ENCODE results near the gene MDM1.

Gene MDM1

DNA sequence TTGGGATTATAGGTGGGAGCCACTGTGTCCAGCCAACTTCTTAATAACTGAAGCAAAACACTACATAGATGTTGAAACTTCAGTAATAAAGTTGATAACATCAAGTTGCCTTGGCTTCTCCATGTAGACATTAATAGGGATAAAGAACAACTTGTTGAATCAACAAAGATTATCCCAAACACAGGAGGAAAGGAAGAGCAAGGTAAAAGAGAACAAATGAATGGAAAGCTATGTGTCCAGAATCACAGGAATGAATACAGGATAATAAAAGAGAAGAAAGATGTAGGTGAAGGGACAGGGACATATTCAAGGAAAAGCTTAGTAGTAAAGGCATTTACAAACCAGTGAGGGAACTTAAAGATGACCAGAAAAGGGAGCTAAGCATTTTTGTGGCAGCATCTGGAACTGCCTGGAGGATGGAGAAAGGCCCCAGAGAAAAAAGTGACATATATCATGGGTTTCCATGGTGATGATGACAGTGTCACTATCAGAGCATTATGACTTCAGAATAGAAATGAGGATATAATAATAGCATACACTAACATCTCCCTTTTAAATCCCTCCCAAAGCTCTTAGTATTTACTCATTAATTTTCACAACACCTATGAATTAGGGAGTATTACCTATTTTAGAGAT, 24.0 kb upstream of the MDM1 start:
- peak; percentile 40 for DNase-seq

DNA sequence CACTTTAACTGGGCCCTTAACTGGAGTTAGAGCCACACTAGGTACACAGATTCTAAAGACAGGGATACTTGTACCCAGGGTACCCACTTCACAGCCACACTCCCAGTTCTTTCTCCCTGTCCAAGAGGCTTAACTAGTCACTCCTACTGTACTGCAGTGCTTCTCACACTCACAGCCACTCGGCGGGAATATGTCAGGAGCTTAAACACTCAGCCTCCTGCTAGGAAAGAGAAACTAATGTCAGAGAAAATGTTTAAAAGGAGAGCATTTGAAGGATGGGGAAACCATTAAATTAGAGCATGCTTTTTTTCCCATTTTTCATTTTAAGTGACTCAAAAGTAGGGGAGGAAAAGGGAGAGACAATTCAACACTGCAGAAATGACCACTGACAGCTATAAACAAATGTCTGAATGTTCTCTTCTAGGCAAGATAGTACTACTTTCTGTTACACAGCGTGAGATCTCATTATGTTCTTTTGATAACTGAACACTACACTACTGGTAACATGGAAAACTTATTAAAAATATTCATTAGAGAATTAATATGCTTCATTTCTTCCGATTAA, 22.9 kb upstream of the MDM1 start:
- no peak for DNase-seq

DNA sequence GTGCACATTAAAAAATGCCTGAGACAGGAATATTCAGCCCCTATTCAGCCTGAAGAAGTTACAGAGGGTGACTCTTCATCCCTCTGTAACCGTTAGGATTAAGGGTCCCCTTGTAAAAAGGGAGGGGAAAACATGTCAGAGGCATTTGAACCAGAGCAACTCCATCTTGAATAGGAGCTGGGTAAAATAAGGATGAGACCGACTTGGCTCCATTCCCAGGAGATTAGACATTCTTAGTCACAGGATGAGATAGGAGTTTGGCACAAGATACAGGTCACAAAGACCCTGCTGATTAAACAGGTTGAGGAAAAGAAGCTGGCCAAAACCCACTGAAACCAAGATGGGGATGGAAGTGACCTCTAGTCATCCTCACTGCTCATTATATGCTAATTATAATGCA, 19.9 kb upstream of the MDM1 start:
- DNase-seq, result peak; percentile 57

DNA sequence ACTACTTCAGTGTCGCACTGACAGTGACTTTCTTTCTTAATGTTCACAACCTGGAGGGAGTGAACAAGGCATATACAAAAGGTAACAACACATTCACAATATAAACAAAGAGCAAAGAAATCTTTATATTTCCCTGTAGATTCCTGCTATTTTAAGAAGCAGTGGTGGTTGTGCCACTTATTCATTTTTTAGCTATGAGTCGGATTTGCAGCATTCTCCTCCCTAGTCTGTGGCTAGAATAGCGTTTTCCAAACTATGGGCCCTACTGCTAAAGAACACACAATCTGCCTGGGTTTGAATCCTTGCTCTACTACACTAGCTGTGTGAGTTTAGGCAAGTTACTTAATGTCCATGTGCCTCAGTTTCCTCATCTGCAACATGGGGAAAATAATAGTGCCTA, 18.6 kb upstream of the MDM1 start:
- DNase-seq, result peak; percentile 77

DNA sequence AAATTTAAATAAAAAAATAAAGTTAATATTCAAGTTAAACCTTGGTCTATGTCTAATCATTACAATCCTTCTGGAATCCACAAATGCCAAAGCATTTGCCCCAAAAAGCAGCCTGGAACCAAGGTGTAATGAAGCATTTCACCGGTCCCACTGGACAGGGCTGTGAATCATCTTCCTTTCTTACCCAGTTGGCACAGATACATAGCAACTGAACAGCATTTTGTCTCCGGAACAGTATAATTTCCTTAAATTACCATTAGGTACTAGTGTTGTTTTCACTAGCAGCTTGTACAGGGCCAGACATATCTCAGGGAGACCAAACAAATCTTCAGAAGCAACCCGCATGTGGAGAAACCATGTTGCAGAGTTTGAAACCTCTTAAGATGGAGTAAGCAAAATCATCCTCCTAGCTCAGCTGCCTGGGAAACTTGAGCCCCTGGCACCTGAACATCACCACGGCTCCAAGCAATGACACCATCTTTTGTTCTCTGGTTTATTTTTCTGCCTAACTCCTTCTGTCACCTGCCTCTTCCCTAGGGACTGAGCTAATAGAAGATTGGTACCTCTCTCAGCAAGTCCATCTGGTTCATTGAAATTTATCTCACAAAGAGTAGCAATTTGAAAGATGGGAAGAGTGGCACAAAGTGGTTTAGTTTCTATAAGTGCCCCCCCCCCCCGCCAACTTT, 17.9 kb upstream of the MDM1 start:
- DNase-seq, result no peak

DNA sequence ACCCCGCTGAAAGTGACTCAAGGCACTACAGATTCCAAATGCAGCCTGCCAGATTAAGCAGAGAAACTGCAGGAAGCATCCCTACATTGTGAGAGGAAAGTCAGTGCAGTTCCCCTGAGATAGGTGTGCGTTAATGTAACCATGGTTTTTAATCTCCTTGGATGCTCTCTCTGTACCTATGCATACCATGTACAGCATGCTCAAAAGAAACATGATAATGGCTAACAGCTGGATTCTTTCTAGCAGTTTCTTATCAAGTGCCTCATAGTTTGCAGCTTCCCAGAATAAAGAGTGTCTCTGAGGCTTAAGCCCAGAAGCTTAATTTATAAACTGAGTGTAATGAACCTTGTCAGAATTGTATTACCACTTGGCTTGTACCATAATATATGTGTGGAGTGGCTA, 17.1 kb upstream of the MDM1 start:
- DNase-seq, result peak; percentile 25

DNA sequence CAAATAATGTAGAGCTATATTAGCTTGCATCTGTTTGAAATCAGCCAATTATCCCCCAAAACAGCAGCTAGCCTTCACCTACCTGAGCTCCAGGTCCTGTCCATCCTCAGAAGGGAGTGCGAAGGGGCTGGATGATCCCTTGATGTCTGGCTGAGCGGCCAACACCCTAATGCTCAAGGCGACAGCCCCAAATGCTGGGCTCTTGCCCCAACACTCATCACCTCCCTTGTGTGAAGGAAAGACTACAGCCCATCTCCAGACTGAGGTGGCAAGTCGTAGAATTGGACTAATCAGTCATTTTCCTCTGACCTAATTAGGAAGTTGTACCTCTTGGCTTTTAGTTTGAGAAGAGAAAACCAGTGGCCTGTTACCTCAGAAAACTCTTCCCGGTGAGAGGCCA, 16.3 kb upstream of the MDM1 start:
- no peak for DNase-seq

DNA sequence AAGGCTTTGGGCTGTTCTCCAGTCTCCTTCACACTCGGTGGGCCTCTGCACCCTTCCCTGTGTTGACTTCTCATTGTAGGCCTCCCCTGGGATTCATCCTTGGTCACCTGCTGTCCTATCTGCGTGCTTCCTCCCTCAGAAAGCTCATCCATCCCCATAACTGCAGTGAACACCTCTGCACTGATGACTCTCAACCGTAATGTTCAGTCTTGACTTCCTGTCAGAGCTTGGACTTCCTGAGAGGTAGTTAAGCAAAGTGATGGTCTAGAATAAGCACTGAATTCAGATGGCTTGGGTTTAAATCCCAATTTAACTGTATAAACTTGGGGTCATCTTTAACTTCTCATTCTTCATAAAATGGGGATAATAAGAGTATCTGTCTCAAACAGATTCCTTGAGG, 13.6 kb upstream of the MDM1 start:
- DNase-seq, result no peak

DNA sequence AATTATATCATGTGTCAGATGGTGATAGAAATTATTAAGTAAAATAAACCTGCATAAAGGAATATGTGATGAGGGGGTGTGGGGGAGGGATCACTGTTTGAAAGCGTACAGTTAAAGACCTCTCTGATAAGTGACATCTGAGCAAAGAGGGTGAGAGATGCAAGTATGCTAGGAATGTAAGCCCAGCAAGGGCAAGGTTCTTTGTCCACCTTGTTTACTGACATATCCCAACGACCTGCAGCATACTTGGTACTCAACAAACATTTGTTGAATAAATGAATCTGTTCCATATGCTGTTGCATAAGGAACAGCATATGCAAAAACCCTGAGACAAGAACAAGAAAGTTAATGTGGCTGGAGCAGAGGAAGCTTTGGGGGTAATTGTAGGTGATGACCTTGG, 12.0 kb upstream of the MDM1 start:
- DNase-seq, result no peak

DNA sequence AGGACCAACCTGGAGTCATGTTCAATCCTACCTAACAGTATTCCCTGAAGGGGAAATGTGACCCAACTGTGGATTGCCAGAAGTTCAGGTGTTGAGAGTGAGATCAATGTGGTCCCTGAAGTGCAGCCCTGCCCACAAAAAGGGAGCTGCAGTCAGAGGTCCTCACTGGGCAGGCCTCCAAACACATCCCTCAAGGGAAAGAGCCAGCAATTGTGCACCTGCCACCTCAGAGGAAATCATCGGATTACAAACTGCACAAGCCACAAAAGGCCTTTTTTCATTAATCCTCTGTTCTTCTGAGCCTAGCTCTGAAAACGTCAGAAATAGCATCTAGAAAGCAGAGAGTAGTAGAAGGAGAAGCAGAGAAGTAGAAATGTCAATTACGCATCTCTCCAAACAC, 10.8 kb upstream of the MDM1 start:
- DNase-seq, result no peak

DNA sequence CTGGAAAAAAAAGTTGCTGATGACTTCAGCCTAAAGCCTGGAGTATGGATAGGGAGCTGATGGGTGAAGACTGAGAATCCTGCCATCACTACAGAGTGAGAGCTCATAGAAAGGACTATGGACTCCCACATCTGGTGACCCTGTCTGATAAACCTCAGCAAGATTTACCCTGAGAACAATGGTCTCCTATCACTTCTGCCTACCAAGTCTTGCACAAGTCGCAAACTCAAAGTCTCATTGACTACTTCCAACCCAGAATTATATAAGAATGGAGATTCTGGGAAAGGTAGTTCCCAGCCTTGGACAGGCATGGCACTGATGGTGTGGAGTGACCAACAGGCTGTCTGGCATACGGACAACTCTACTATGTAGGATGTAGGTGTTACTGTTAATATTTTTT, 9.7 kb upstream of the MDM1 start:
- no peak for DNase-seq

DNA sequence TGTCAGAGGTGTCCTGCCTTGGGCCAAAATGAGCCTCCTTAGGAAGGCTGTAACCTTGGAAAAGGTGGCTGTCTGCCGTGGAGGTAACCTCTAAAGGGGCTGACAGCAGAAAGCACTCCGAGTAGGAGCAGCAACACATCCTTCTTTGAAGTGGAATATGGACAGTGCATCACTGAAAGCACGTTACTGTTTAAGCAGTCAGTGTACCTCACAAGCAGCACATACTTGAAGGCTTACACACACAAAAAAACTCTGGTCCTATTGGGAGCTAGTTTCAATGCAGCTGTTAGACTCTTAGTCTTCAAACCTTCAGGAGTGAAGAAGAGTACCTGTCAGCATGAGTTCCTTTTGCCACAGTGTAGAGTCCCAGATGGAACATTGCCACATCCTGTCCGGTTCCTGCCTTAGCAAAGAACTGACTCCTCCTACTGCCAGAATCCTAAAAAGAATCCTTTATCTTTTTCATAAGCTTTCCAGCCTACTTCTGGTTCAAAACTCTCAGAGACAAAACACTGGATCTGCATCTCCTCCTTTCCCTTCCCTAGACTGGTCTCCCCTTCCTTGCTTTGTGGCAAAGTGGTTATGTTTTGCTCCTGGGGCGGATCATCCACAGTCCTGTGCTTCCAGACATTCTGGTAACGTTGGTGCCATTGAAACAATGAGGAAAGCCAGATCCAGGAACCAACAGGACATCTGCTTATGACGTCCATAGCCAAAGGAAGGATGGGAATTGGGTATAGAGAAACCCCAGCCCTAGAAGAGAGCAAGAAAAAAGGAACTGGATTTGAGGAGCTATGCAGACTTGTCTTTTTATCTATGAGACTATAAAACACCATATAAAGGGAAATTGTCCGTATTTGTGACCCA, 8.5 kb upstream of the MDM1 start:
- DNase-seq, result no peak

DNA sequence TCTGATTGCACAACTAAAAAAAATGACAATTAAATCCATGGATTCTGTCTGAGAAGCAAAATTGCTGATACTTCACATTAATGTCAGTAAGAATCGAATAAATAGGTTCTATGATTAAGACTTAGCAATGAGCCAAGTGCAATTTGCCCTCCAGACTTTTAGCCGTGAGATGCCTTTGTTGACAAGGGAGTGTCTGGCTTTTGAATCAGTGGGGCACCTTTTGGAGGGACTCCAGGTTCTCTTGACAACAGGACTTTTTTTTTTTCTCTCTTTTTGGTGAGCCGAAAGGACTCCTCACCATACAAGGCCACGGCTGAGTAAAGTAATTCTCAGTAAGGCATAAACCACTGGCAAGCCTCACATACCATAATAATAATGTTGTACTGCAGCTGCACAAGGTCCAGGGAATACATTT, 4.7 kb upstream of the MDM1 start:
- DNase-seq, result no peak

DNA sequence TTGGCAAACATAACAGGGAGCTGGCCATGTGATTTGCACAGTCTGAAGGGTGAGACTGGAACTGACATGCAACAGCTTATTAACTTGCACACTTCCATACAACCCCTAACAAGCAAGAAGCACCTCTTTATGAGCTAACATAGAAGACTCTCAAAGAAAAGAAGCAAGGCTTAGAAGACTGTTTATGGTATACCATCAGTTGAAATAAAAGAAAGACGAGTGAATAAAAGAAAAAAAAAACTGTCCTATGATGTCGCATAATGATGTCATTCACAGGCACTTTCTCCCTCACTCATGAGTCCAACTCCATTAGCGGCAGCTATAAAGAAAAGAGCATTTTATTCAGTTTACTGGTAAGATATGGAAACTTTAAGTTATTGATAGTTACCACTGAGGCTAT, 3.3 kb upstream of the MDM1 start:
- no peak for DNase-seq

DNA sequence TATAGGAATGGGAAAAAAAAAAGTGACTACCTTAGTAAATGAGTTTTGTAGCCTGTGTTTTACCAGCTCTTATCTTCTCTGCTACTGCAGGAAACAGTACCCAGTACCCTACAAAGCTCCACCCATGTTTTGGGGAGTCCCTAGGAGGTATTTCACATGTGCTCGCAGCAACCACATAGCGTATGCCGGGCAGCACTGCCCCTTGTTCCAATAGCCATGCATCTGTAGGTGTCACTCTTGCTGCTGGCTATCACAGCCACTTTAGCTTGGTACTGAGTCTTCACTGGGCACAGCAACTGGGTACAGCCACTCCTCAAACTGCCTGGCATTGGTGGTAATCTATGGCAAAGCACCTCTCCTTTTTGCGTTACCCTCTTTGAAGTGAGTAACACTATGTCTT, 2.0 kb upstream of the MDM1 start:
- DNase-seq, result no peak

DNA sequence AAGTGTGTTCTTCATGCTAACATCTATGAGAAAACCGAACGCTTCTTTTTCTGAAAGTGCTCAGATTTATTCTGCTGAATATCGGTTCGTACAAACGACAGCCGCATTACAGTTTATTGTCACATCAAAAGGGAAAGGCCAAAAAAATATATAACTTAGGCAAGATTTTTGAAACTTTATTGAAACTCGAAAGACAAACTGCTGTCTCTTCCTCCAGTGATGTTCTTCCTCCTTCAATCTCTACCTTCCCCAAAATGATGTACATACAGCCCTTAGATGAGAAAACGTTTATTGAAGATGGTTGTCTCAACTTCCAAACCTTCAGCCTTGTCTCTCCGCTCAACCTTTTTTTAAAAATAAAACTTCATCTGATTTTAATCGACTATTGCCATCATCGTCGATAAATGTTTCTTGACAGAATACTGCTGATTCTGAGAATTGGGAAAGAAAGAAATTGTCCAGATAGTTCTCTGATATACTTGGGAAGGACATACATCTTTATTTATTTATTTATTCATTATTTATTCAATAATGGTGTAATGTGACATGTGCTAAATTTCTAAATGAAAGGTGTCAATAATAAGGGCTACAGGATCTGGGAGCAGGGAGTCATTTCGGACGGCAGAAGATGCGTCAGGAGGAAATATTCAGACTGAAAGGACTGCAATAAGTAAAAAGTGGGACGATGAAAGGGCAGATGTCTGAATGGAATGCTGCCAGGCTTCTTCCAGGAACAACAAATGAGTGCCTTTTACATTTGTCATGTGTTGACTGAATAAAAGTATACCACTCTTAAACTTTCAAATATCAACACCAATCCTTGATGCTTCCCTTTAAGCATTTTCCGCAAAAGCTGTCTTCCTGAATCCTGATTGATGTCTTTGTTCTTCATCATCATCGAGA, 817 bp upstream of the MDM1 start:
- DNase-seq, result peak; percentile 40

DNA sequence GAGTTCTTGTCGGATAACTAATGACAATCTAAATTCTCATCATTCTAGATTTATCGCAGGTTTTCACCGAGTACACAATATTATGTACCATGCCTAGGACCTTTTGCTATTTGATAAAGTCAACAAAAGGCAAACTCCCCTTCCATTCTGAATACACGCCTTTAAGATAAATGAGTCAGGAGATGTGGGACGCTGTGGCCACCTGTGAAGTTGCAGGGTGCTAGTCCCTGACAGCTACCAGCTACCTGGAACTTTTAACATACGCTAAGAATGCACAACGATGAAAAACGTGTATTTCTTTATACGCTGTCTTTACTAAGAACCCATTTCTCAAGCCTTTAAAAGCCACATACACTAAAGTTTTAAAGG, 678 bp downstream of the MDM1 start:
- DNase-seq, result no peak

DNA sequence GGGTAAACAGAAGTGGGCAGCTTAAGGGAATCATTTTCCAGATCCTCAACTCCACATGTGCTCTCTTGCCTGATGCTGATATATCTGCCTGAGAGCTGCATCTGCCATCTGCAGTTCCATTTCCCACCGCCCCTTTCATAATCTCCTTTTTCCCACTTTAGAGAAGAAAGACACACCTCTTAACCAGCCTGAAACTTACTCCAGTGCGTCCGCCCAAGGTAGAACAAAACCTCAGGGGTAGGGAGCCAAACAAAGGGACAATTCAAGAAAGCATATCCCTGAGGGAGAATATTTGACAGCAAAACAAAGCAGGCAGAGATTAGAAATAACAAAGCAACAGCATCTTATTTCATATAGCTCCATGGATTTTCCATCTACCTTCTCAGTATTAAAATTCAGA, 4.3 kb downstream of the MDM1 start:
- no peak for DNase-seq

DNA sequence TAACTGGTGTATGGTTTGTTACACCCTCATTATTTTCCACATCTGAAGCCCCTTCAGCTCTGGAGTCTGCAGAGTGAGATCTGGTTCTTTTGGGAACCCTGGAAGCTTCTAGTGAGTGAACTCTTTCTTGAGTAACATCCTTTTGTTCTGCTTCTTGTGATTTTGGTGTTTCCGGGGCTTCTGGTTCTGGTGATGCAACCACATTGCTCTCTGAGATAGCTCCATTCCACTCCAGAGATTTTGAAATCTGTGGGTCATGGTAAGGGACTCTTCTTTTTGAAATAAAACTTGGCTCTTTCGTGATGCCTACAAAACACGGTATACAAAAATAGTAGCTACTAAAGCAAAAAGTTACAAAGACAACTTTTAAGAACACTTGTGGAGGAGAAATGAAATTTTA, 5.4 kb downstream of the MDM1 start:
- no peak for DNase-seq

DNA sequence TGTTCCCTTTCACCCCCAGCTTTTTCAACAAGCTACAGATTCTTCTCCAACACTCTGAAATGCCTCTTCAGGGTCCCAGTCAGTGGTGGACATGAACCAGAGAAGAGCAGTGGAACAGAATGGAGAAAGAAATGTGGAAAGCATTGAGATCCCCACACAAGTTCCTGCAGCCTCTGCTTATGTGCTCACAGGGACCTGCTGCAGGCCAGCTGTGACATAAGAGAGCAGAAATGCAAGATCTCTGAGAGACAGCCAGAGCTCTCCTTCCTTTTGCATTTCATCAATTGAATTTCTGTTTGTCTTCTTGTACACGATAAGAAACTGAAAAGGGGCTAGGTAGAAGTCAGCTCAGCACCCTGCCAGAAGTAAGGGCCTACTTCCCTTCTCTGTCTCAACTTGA, 6.2 kb downstream of the MDM1 start:
- DNase-seq, result no peak

DNA sequence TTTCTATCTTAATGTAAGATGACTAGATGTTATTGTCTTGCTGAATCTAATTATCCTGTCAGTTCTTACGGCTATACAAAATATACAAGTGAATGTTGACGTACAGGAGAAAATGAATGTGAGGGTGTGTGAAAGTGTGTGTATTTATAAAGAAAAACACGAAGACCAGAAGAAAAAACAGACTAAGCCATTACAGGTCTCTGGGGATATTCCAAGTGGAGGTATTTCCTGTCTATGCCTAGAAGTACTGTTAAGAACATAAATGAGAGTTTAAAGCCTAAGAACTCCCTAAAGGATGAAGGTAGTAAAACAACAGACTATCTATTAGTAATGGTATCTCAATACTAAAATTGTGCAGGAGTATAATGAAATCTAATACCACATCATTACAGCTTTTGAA, 7.6 kb downstream of the MDM1 start:
- DNase-seq, result no peak

DNA sequence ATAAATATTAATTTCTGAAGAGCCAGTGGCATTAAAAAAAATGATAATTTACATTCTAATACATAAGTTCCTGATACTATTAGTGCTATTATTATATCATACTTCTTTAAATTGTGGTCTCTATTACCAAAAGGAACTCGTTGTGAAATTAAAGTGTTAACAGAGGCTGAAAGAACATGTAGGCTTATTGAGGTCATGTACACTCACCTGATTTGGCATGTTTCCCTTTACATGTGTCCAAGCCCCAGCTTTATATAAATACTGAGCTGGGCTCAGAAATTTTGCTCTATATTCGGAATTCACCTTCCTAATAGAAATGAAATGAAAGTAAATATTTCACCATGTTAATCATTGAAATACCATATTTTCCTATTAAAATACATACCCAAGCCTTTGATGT, 11.0 kb downstream of the MDM1 start:
- DNase-seq, result no peak
